Left lung (tissue), 10 donors: ENCODE results near the gene CHST8. TPM values are rescaled to one million over a fixed set of nuclear protein-coding genes. Genes with fewer than 3 reads are reported as not detected.
A peak's percentile ranks its signal among the peaks of the same experiment; 100 is the strongest.

Experiments
- ATAC-seq: fragments of 200-7000 bp; cut with Tn5 transposase; one replicate; pipeline ENCODE4 v1.9.1; 2020; ENCODE audit warnings: moderate library complexity
- DNase-seq, 4 donors: peaks; one replicate each; pipeline ENCODE4 v3.0.0-alpha.2; 2013 to 2020
- H3K27ac ChIP-seq, 2 donors: fragments of 200-600 bp; sonication (generic) in 1 of 2; one replicate each; pipeline versions ENCODE4 v1.5.0 to v1.8.0; 2020 to 2021
- H3K27me3 ChIP-seq, 2 donors: fragments of 200-600 bp; sonication (generic) in 1 of 2; one replicate each; pipeline versions ENCODE4 v1.5.0 to v1.8.0; 2020 to 2021
- H3K36me3 ChIP-seq, 2 donors: fragments of 200-600 bp; sonication (generic) in 1 of 2; one replicate each; pipeline versions ENCODE4 v1.5.0 to v1.8.0; 2020 to 2021
- H3K4me1 ChIP-seq, 2 donors: fragments of 200-600 bp; one replicate each; pipeline ENCODE4 v1.8.0; 2021
- H3K4me3 ChIP-seq, 2 donors: fragments of 200-600 bp; sonication (generic) in 1 of 2; one replicate each; pipeline versions ENCODE4 v1.5.0 to v1.8.0; 2020 to 2021; ENCODE audit warnings: mild to moderate bottlenecking in 1 of 2
- H3K9me3 ChIP-seq, 2 donors: fragments of 200-600 bp; sonication (generic) in 1 of 2; one replicate each; pipeline versions ENCODE4 v1.5.0 to v1.8.0; 2020 to 2021
- CTCF ChIP-seq, 2 donors: fragments of 200-600 bp; sonication (generic) in 1 of 2; IDR thresholded peaks; one replicate each; pipeline versions ENCODE4 v1.5.0 to v1.8.0; 2021; ENCODE audit warnings: antibody characterized with exemption in 2 of 2
- intact Hi-C, 2 donors: fragments of 100-400 bp; cut with DNase I; formaldehyde crosslinking; loops; one replicate each; pipeline versions ENCODE4 v1.11.2 to v1.14.2; 2022
- polyA plus RNA-seq, 6 donors: library from polyadenylated mRNA; unstranded; fragments of 120-200 nt; gene quantifications; one replicate each; pipeline ENCODE4 v1.2.1, GENCODE V29; 2013; ENCODE audit not compliant: insufficient read length in 6 of 6
- total RNA-seq, 2 donors: library from RNA; stranded (reverse); fragmentation: NEBNext Ultra II Directional; extraction: Animal tissue kit (Norgen Biotek cat#: 25700); gene quantifications; one replicate each; pipeline ENCODE4 v1.2.1, GENCODE V29; 2021
- donor health status: DM: no; HTN: yes; CAD: no.
- donor health status: DM: no; HTN: no; CAD: no.

CHST8 gene
- total and polyA plus RNA-seq, 8 donors = 0.24 to 0.47 TPM; not detected in 6

GRCh38 chr19:33686687-33687480, 65.1 kb downstream of the CHST8 start:
- Histone ChIP-seq H3K27ac (no peak overlapping the region), H3K9me3 (no peaks in the 10 kb centered on the region), H3K4me1 (no peaks in the 10 kb centered on the region), H3K27me3 (peaks cover 13 to 59% of the 10 kb centered on the region in 2 donors), H3K4me3 (no peak overlapping the region), H3K36me3 (no peaks in the 10 kb centered on the region)
- ATAC-seq = no peak
- DNase-seq = no peak
- TF ChIP-seq CTCF (IDR thresholded peaks at IDR 0.05) = no peak
- intact Hi-C loops = no loop called here

DNA sequence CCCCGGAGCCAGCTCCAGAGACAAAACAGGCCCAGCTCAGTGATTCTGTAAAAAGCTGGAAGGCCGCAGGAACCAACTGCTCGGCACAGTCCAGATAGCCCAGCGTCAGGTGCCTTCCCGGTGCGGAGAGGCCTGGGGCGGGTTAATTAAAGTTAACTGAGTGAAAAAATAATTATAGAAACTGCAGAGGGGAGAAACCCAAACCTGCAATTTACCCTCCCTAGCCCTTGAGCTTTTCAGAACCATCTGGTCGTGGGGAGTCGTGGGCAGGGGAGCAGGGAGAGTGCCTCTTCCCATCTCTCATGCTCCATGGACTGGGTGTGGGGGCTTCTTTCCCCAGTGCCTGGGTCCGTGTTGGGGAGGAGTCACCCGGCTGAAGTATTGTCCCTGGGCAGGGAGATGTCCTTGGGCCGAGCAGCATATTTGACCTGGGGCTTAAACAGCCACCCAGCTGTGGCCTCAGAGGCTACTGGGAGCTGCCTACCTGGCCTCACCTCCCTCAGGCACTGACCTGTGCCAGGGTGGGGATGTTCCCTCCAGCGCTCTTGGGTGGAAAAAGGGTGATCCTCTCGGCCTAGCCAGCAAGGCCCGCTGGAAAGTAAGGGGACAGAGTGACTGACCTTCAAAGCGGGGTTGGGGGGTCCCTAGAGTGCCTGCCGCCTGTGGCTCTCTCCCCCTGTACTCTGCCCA, 65.9 kb downstream of the CHST8 start:
- TF ChIP-seq CTCF (IDR thresholded peaks at IDR 0.05) = no peak
- no peaks in the 10 kb centered on the region for H3K36me3 ChIP-seq
- intact Hi-C loops = no loop called here
- H3K4me3 ChIP-seq = no peak overlapping the region
- no peak overlapping the region for H3K27ac ChIP-seq
- peaks cover 13 to 54% of the 10 kb centered on the region in 2 donors for H3K27me3 ChIP-seq
- H3K9me3 ChIP-seq = no peaks in the 10 kb centered on the region
- H3K4me1 ChIP-seq = no peaks in the 10 kb centered on the region
- DNase-seq (no peak), ATAC-seq (no peak)

DNA sequence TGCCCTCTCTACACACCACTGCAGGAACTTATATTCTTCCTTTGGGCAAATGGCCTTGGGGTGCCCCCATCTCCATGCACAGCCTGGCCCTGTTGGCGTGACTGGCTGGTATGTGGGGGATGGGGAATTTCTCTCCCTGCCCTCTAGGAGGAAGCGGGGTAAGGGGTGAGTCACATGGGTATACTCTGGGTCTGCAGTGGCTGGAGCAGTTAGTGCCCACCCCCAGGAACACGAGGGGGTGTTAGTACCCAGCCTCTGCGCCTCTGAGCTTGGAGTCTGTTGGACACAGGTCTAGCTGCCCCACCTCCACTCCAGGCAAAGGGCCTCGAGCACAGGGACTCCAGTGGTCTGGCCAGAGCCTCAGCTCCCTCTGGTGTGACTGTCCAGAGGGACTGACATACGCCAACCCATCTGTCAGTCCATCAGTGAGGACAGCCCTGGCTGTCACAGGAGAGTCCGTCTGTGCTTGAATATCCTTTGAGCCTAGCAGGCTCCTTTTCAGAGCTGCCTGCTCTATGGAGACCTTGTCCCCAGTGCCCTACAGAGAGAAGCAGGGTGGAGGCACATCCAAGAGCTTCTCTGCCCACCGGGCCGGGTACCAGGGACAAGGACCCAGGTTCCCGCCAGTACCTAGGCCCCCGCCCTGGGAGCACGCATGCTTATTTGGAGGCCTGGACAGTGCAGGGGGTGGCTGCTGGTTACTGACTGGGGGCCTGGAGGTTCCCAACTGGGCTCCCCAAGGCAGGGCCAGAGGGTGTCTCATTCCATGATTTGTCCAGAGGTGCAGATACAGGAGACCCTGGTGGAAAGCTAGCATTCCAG, 66.6 kb downstream of the CHST8 start:
- Histone ChIP-seq H3K9me3 (no peaks in the 10 kb centered on the region), H3K4me3 (no peak overlapping the region), H3K27ac (no peak overlapping the region), H3K4me1 (no peaks in the 10 kb centered on the region), H3K36me3 (no peaks in the 10 kb centered on the region), H3K27me3 (peaks cover 13 to 46% of the 10 kb centered on the region in 2 donors)
- no peak for ATAC-seq
- intact Hi-C loops = no loop called here
- DNase-seq = no peak
- TF ChIP-seq CTCF (IDR thresholded peaks at IDR 0.05) = no peak

DNA sequence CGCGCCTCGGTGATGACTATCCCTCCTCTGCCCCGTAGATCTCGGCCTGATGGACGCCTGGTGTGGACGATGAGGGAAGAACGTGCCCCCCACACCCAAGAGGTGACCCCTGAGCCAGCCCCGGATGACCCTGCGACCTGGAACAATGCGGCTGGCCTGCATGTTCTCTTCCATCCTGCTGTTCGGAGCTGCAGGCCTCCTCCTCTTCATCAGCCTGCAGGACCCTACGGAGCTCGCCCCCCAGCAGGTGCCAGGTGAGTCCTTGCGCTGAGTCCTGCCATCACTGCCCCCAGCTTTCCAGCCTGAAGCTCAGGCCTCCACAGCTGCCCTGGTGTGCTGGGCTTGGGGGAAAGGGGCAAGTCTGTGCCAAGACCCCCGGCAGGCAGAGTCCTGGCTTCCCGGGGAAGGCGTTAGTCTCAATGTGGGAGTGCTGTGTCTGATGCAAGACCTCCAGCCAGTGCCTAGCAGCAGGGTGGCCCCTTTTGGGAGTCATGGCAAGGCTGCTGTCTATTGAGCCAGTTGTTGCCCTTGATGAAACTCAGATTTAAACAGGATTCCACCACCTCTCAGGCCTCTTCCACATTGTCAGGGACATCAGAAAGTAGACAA, 67.5 kb downstream of the CHST8 start:
- intact Hi-C loops = no loop called here
- H3K36me3 ChIP-seq = no peaks in the 10 kb centered on the region
- H3K27me3 ChIP-seq = peaks cover 13 to 37% of the 10 kb centered on the region in 2 donors
- no peak overlapping the region for H3K27ac ChIP-seq
- peak in 1 of 4 donors; percentile 41 for DNase-seq
- no peaks in the 10 kb centered on the region for H3K9me3 ChIP-seq
- no peak overlapping the region for H3K4me3 ChIP-seq
- no peak for ATAC-seq
- no peak for TF ChIP-seq CTCF (IDR thresholded peaks at IDR 0.05)
- no peaks in the 10 kb centered on the region for H3K4me1 ChIP-seq
